PC-9 (cell line): ENCODE results near the gene DNAH9. TPM values are rescaled to one million over a fixed set of nuclear protein-coding genes. Genes with fewer than 3 reads are reported as not detected.

Source experiments
- BruUV-seq: library from RNA; stranded (reverse); fragments of 400-500 nt; replicated peaks from 2 replicates; lab custom pipeline; 2021; lab: Mats Ljungman, UMichigan
- CTCF ChIA-PET: fragments of 300-600 bp; sonication (Branson Sonifier 250); formaldehyde crosslinking; loops from one replicate; lab custom pipeline; 2022; ENCODE audit warnings: antibody characterized with exemption; lab: Charles Lee
- POLR2A ChIA-PET: fragments of 300-600 bp; sonication (Branson Sonifier 250); formaldehyde crosslinking; loops from one replicate; lab custom pipeline; 2022; ENCODE audit warnings: antibody characterized with exemption; ENCODE audit not compliant: unreplicated experiment; lab: Charles Lee
- DNase-seq, 2 experiments: peaks; one replicate each; pipeline versions ENCODE4 v3.0.0 to v3.0.0-alpha.2; 2015 to 2022; ENCODE audit warnings: mixed read lengths in 1 of 2
- H2AFZ ChIP-seq: fragments of 200-600 bp; sonication (generic); 2 replicates; pipeline ENCODE4 v1.8.1; 2017; ENCODE audit warnings: antibody characterized with exemption
- H3F3A ChIP-seq: fragments of 200-600 bp; sonication (generic); 2 replicates; pipeline ENCODE4 v1.8.1; 2017; ENCODE audit warnings: antibody characterized with exemption, mild to moderate bottlenecking, low read depth; ENCODE audit not compliant: insufficient read depth
- H3K27ac ChIP-seq: fragments of 200-600 bp; sonication (generic); 2 replicates; pipeline ENCODE4 v1.6.1; 2016; ENCODE audit warnings: mixed run types
- H3K27me3 ChIP-seq: fragments of 200-600 bp; sonication (generic); 2 replicates; pipeline ENCODE4 v1.6.1; 2016; ENCODE audit warnings: low read depth, mixed run types; ENCODE audit not compliant: insufficient read depth
- H3K36me3 ChIP-seq: fragments of 200-600 bp; sonication (generic); 2 replicates; pipeline ENCODE4 v1.6.1; 2016; ENCODE audit warnings: low read depth, mixed run types
- H3K4me1 ChIP-seq: fragments of 200-600 bp; sonication (generic); replicated peaks from 2 replicates; pipeline ENCODE4 v1.6.1; 2016; ENCODE audit warnings: mixed run types; ENCODE audit not compliant: insufficient read depth
- H3K4me2 ChIP-seq: fragments of 200-600 bp; sonication (generic); 2 replicates; pipeline ENCODE4 v1.6.1; 2017; ENCODE audit warnings: mixed run types
- H3K4me3 ChIP-seq: fragments of 200-600 bp; sonication (generic); 2 replicates; pipeline ENCODE4 v1.6.1; 2016; ENCODE audit warnings: mixed run types
- H3K79me2 ChIP-seq: fragments of 200-600 bp; sonication (generic); 2 replicates; pipeline ENCODE4 v1.6.1; 2017; ENCODE audit warnings: low read depth, mixed run types
- H3K9me2 ChIP-seq: fragments of 200-600 bp; sonication (generic); 2 replicates; pipeline ENCODE4 v1.8.1; 2017; ENCODE audit warnings: mild to moderate bottlenecking; ENCODE audit not compliant: insufficient read depth
- H3K9me3 ChIP-seq: fragments of 200-600 bp; sonication (generic); 2 replicates; pipeline ENCODE4 v1.8.1; 2016; ENCODE audit warnings: low read depth; ENCODE audit not compliant: insufficient read depth
- H4K20me1 ChIP-seq: fragments of 200-600 bp; sonication (generic); 2 replicates; pipeline ENCODE4 v1.8.1; 2017; ENCODE audit not compliant: insufficient read depth
- EZH2 ChIP-seq: fragments of 200-600 bp; sonication (generic); IDR thresholded peaks from 2 replicates; pipeline ENCODE4 v1.8.0; 2017; ENCODE audit warnings: antibody characterized with exemption, low read depth
- intact Hi-C: fragments of 100-400 bp; cut with micrococcal nuclease; formaldehyde crosslinking; loops from one replicate; pipeline ENCODE4 v1.10.0; 2022; ENCODE audit not compliant: unreplicated experiment
- total RNA-seq: library from RNA; stranded (reverse); gene quantifications from 2 replicates; pipeline ENCODE4 v1.2.3, GENCODE V29; 2021
- TF ChIP-seq, protein P1 (sequence below): fragments of 200-600 bp; sonication (generic); conservative IDR thresholded peaks from 2 replicates; pipeline ENCODE4 v1.6.1; 2017; ENCODE audit warnings: mixed run types, antibody characterized with exemption, mild to moderate bottlenecking, moderate library complexity

DNAH9 gene
- total RNA-seq, 1 experiment from 2014 or later, result not detected

GRCh38 chr17:11701911-11702310 lies 103.6 kb downstream of the DNAH9 start:
- intact Hi-C loops, result no loop called here
- no peak for TF ChIP-seq EZH2
- TF ChIP-seq, protein P1, sequence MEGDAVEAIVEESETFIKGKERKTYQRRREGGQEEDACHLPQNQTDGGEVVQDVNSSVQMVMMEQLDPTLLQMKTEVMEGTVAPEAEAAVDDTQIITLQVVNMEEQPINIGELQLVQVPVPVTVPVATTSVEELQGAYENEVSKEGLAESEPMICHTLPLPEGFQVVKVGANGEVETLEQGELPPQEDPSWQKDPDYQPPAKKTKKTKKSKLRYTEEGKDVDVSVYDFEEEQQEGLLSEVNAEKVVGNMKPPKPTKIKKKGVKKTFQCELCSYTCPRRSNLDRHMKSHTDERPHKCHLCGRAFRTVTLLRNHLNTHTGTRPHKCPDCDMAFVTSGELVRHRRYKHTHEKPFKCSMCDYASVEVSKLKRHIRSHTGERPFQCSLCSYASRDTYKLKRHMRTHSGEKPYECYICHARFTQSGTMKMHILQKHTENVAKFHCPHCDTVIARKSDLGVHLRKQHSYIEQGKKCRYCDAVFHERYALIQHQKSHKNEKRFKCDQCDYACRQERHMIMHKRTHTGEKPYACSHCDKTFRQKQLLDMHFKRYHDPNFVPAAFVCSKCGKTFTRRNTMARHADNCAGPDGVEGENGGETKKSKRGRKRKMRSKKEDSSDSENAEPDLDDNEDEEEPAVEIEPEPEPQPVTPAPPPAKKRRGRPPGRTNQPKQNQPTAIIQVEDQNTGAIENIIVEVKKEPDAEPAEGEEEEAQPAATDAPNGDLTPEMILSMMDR, result no peak
- no TSS peak for BruUV-seq
- Histone ChIP-seq H2AFZ (no peak overlapping the region), H3K27me3 (no peaks in the 10 kb centered on the region), H3K9me2 (no peaks in the 10 kb centered on the region), H3K9me3 (no peaks in the 10 kb centered on the region), H4K20me1 (no peaks in the 10 kb centered on the region), H3K36me3 (no peaks in the 10 kb centered on the region), H3F3A (no peaks in the 10 kb centered on the region), H3K4me2 (no peak overlapping the region), H3K27ac (no peak overlapping the region), H3K4me3 (no peak overlapping the region), H3K79me2 (no peaks in the 10 kb centered on the region), H3K4me1 (no peaks in the 10 kb centered on the region)
- CTCF ChIA-PET, result no interaction called here
- POLR2A ChIA-PET, result no interaction called here
- DNase-seq, result no peak

GRCh38 chr17:11704041-11704440 lies 105.8 kb downstream of the DNAH9 start:
- no peaks in the 10 kb centered on the region for H3K9me2 ChIP-seq
- no peaks in the 10 kb centered on the region for H3K27me3 ChIP-seq
- H3K36me3 ChIP-seq, result no peaks in the 10 kb centered on the region
- no peaks in the 10 kb centered on the region for H3K4me1 ChIP-seq
- no peak for TF ChIP-seq EZH2
- TF ChIP-seq, protein P1, result no peak
- POLR2A ChIA-PET, result no interaction called here
- CTCF ChIA-PET, result no interaction called here
- H3K27ac ChIP-seq, result no peak overlapping the region
- BruUV-seq, result no TSS peak
- DNase-seq, result no peak
- H4K20me1 ChIP-seq, result no peaks in the 10 kb centered on the region
- no peaks in the 10 kb centered on the region for H3K9me3 ChIP-seq
- intact Hi-C loops, result no loop called here
- H3K4me2 ChIP-seq, result no peak overlapping the region
- no peaks in the 10 kb centered on the region for H3F3A ChIP-seq
- H2AFZ ChIP-seq, result no peak overlapping the region
- H3K4me3 ChIP-seq, result no peak overlapping the region
- H3K79me2 ChIP-seq, result no peaks in the 10 kb centered on the region

DNA sequence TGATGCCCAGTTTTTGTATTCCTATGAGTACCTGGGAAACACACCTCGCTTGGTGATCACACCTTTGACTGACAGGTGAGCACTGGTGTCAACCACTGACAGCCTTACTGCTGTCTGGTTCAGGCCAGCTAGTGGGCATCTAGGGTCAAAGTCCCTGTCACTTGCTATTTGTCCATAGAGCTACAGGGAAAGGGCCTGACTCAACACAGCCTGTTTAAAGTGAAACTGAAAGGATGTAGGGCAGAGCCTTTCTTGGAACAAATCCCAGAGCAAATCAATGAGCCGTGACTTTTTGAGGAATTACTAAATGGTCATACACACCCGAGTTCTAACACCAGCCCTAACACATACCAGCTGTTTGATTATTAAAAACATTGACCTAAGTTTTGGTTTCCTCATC lies 106.8 kb downstream of the DNAH9 start:
- Histone ChIP-seq H3K27ac (no peak overlapping the region), H3K4me2 (no peak overlapping the region), H3K27me3 (no peaks in the 10 kb centered on the region), H3K79me2 (no peaks in the 10 kb centered on the region), H2AFZ (no peak overlapping the region), H3K36me3 (no peaks in the 10 kb centered on the region), H3K9me3 (no peaks in the 10 kb centered on the region), H4K20me1 (no peaks in the 10 kb centered on the region), H3F3A (no peaks in the 10 kb centered on the region), H3K4me1 (no peaks in the 10 kb centered on the region), H3K9me2 (no peaks in the 10 kb centered on the region), H3K4me3 (no peak overlapping the region)
- POLR2A ChIA-PET, result no interaction called here
- no peak for DNase-seq
- TF ChIP-seq, protein P1, result no peak
- TF ChIP-seq EZH2, result no peak
- CTCF ChIA-PET, result no interaction called here
- no TSS peak for BruUV-seq
- intact Hi-C loops, result no loop called here
